Lung (tissue), 12 donors: ENCODE results near the gene RABGAP1L. TPM values are rescaled to one million over a fixed set of nuclear protein-coding genes. Genes with fewer than 3 reads are reported as not detected.

Experiments used
- ATAC-seq: fragments of 200-7000 bp; cut with Tn5 transposase; one replicate; pipeline ENCODE4 v1.9.1; 2020; ENCODE audit warnings: moderate number of reproducible peaks; ENCODE audit not compliant: insufficient read depth, low FRiP score
- DNase-seq, 3 donors: peaks; one replicate each; pipeline ENCODE4 v3.0.0-alpha.2; 2013 to 2017
- H3K27ac ChIP-seq, 2 donors: one replicate each; pipeline ENCODE4 v1.5.1; 2013; ENCODE audit warnings: mild to moderate bottlenecking in 2 of 2, moderate library complexity in 2 of 2, control low read depth in 1 of 2, inconsistent platforms in 1 of 2, low read depth in 1 of 2, low read length in 1 of 2
- H3K27me3 ChIP-seq, 3 donors: one replicate each; pipeline ENCODE4 v1.5.1; 2013; ENCODE audit warnings: low read length in 2 of 3; ENCODE audit not compliant: control insufficient read depth in 3 of 3, insufficient read depth in 3 of 3
- H3K36me3 ChIP-seq, 4 donors: one replicate each; pipeline ENCODE4 v1.5.1; 2013; ENCODE audit warnings: low read length in 4 of 4, mild to moderate bottlenecking in 1 of 4, moderate library complexity in 1 of 4; ENCODE audit not compliant: control insufficient read depth in 4 of 4, insufficient read depth in 4 of 4
- H3K4me1 ChIP-seq, 5 donors: one replicate each; pipeline ENCODE4 v1.5.1; 2013; ENCODE audit warnings: low read length in 5 of 5, mild to moderate bottlenecking in 2 of 5, moderate library complexity in 1 of 5; ENCODE audit not compliant: control insufficient read depth in 5 of 5, insufficient read depth in 5 of 5
- H3K4me3 ChIP-seq: one replicate; pipeline ENCODE4 v1.5.1; 2013; ENCODE audit warnings: mild to moderate bottlenecking, control low read depth, moderate library complexity
- H3K9ac ChIP-seq, 2 donors: one replicate each; pipeline ENCODE4 v1.5.1; 2013; ENCODE audit warnings: low read length in 2 of 2, control low read depth in 1 of 2; ENCODE audit not compliant: insufficient read depth in 1 of 2
- H3K9me3 ChIP-seq, 4 donors: one replicate each; pipeline ENCODE4 v1.5.1; 2013; ENCODE audit warnings: low read length in 3 of 4, mild to moderate bottlenecking in 1 of 4, moderate library complexity in 1 of 4; ENCODE audit not compliant: control insufficient read depth in 4 of 4, insufficient read depth in 3 of 4
- CTCF ChIP-seq: IDR thresholded peaks from 2 replicates; pipeline ENCODE4 v1.5.1; 2012; ENCODE audit warnings: mild to moderate bottlenecking; ENCODE audit errors: control extremely low read depth, extremely low read depth
- WGBS, 2 donors: extraction: QIAGEN DNeasy Blood & Tissue Kit; methylation state at CpG; one replicate each; pipeline ENCODE4 v1.1.7; 2013; 5-methylcytosine and 5-hydroxymethylcytosine counted together
- polyA plus RNA-seq, 2 donors: library from polyadenylated mRNA; stranded (reverse); fragments of 200-250 nt; gene quantifications; one replicate each; pipeline ENCODE4 v1.2.1, GENCODE V29; 2013
- total RNA-seq, 2 donors: library from RNA; depleted of rRNA in 1 of 2; stranded (reverse); fragments of >200 nt in 1 of 2; gene quantifications; one replicate each; pipeline ENCODE4 v1.2.1, GENCODE V29; 2014 to 2021
- donor health status: control.
- donor health status: control.
- donor health status: Bipolar disorder and iron deficiency.
- donor health status: healthy.
- donor health status: DM: yes; HTN: yes; CAD: no.

Gene RABGAP1L
- total and polyA plus RNA-seq, 4 donors = 16.0 to 123 (median 44.5) TPM

DNA sequence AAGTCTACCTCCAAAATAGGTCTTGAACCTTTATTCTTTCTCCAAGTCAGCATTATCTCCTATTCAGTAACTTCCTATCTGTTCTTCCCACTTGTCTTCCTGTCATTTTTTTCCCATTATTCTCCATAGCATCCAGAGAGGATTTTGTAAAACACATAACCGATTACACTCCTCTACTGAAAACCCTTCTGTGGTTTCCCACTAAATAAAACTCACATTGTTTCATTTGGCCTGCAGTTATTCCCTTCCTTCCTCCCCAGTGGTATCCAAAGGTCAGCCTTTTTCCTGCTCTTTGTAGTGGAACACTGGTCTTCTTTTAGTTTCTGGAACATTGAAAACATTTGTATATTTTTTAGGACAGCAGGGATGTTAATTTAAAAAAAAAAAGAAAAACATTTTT lies 554.5 kb downstream of the RABGAP1L start:
- Histone ChIP-seq H3K27ac (no peak overlapping the region), H3K4me3 (no peak overlapping the region), H3K9ac (no peak overlapping the region), H3K36me3 (peaks cover 0 to 2% (median 0%) of the 10 kb centered on the region in 4 donors), H3K4me1 (peaks cover 0 to 2% (median 0%) of the 10 kb centered on the region in 5 donors), H3K27me3 (no peaks in the 10 kb centered on the region), H3K9me3 (peaks cover 0 to 9% (median 2%) of the 10 kb centered on the region in 4 donors)
- ATAC-seq (no peak), DNase-seq (peak in 1 of 3 donors; percentile 7)
- WGBS, 2 donors = 60 to 71% methylated on average over 1 of the region's 1 CpG
- no peak for TF ChIP-seq CTCF

DNA sequence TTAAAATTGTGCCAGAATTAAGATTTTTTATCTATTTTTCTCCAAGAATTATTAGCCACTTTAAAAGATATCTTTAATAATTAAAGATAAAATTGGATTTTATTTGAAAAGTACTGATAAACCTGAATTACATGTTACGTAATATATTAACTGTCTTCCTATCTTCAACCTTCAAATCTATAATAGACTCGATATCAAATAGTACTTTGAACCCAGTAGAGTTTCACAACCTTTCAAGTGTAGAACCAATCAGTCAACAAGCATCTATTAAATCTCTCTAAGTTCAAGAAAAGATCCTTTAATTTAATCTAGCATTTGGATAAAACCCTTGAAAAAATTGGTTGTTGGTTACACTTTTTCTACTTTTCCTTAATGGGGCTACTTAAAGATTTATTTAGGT lies 559.9 kb downstream of the RABGAP1L start:
- no peak for TF ChIP-seq CTCF
- H3K9me3 ChIP-seq = no peaks in the 10 kb centered on the region
- H3K27me3 ChIP-seq = no peaks in the 10 kb centered on the region
- no peak overlapping the region for H3K27ac ChIP-seq
- ATAC-seq (no peak), DNase-seq (no peak)
- H3K36me3 ChIP-seq = no peaks in the 10 kb centered on the region
- H3K4me3 ChIP-seq = no peak overlapping the region
- peaks cover 0 to 2% (median 0%) of the 10 kb centered on the region in 5 donors for H3K4me1 ChIP-seq
- H3K9ac ChIP-seq = no peak overlapping the region
- 97 to 98% methylated on average over 2 of the region's 2 CpGs for WGBS, 2 donors

DNA sequence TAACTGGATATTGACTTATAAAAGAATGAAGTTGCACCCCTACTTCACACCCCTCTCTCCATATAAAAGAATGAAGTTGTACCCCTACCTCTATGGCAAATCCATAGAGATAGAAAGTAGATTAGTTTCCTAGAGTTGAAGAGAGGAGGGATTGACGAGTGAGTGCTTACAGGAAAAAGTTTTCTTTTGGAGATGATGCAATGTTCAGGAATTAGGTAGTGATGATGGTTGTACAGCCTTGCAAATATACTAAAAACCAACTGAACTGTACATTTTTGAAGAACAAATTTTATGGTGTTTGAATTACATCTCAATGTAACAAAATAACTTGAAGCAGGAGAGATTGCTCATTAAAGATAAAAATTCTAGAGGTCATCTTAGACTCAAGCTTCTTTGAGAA lies 561.3 kb downstream of the RABGAP1L start:
- H3K4me3 ChIP-seq = no peak overlapping the region
- DNase-seq (no peak), ATAC-seq (no peak)
- H3K9ac ChIP-seq = no peak overlapping the region
- WGBS, 2 donors = 96 to 100% methylated on average over 1 of the region's 1 CpG
- H3K27me3 ChIP-seq = no peaks in the 10 kb centered on the region
- H3K4me1 ChIP-seq = peaks cover 0 to 2% (median 0%) of the 10 kb centered on the region in 5 donors
- H3K36me3 ChIP-seq = no peaks in the 10 kb centered on the region
- H3K27ac ChIP-seq = no peak overlapping the region
- H3K9me3 ChIP-seq = no peaks in the 10 kb centered on the region
- TF ChIP-seq CTCF = no peak

GRCh38 chr1:174721246-174721645 lies 561.9 kb downstream of the RABGAP1L start:
- H3K27me3 ChIP-seq = no peaks in the 10 kb centered on the region

More at GRCh38 chr1:174721246-174721645, 561.9 kb downstream of the RABGAP1L start:
- ATAC-seq (no peak), DNase-seq (no peak)
- H3K9ac ChIP-seq = no peak overlapping the region
- 93 to 97% methylated on average over 2 of the region's 2 CpGs for WGBS, 2 donors
- H3K4me3 ChIP-seq = no peak overlapping the region
- H3K27ac ChIP-seq = no peak overlapping the region
- no peaks in the 10 kb centered on the region for H3K9me3 ChIP-seq
- no peak for TF ChIP-seq CTCF
- no peaks in the 10 kb centered on the region for H3K36me3 ChIP-seq
- H3K4me1 ChIP-seq = no peaks in the 10 kb centered on the region
